WTC11 (cell line): ENCODE data around the gene LAMB4.

ENCODE experiments used
- CTCF ChIP-seq: fragments of 200-600 bp; IDR thresholded peaks from 2 replicates; pipeline ENCODE4 v1.8.0; 2022; ENCODE audit warnings: antibody characterized with exemption
- MAX ChIP-seq: sonication (generic); formaldehyde crosslinking; IDR thresholded peaks from 2 replicates; pipeline ENCODE4 v1.8.0; 2022; ENCODE audit warnings: mild to moderate bottlenecking, missing genetic modification reagents
- RELA ChIP-seq: sonication (generic); formaldehyde crosslinking; IDR thresholded peaks from 2 replicates; pipeline ENCODE4 v1.8.1; 2022; ENCODE audit warnings: missing genetic modification reagents, mild to moderate bottlenecking, borderline replicate concordance
- SP1 ChIP-seq: sonication (generic); formaldehyde crosslinking; conservative IDR thresholded peaks from 2 replicates; pipeline ENCODE4 v1.8.1; 2022; ENCODE audit warnings: missing genetic modification reagents
- TP53 ChIP-seq: sonication (generic); formaldehyde crosslinking; IDR thresholded peaks from 2 replicates; pipeline ENCODE4 v1.8.1; 2023; ENCODE audit warnings: mild to moderate bottlenecking, missing genetic modification reagents
- ZBTB21 ChIP-seq: sonication (generic); formaldehyde crosslinking; IDR thresholded peaks from 2 replicates; pipeline ENCODE4 v1.8.1; 2023; ENCODE audit warnings: mild to moderate bottlenecking, missing genetic modification reagents, borderline replicate concordance

- TF ChIP-seq TP53 (CRISPR knock-in tag) (no peak), CTCF (no peak), ZBTB21 (CRISPR knock-in tag) (no peak), RELA (CRISPR knock-in tag) (no peak), SP1 (CRISPR knock-in tag) (no peak), MAX (CRISPR knock-in tag) (no peak)
Observed at GRCh38 chr7:108137040-108137439, 6.9 kb upstream of the LAMB4 start.
